Lower lobe of right lung (tissue), 2 donors: Measurements from ENCODE around the gene VASH2. TPM values are rescaled to one million over a fixed set of nuclear protein-coding genes. Genes with fewer than 3 reads are reported as not detected.

Experiments
- ATAC-seq, 2 donors: fragments of 200-7000 bp; cut with Tn5 transposase; one replicate each; pipeline ENCODE4 v1.9.1; 2020 to 2022; ENCODE audit warnings: mild to moderate bottlenecking in 2 of 2, moderate library complexity in 2 of 2
- DNase-seq: peaks from one replicate; pipeline ENCODE4 v3.0.0-alpha.2; 2020
- H3K27ac ChIP-seq: fragments of 200-600 bp; one replicate; pipeline ENCODE4 v1.8.0; 2022
- H3K27me3 ChIP-seq: fragments of 200-600 bp; one replicate; pipeline ENCODE4 v1.8.0; 2022; ENCODE audit warnings: low read depth
- H3K36me3 ChIP-seq: fragments of 200-600 bp; one replicate; pipeline ENCODE4 v1.8.0; 2022; ENCODE audit warnings: mild to moderate bottlenecking
- H3K4me1 ChIP-seq: fragments of 200-600 bp; one replicate; pipeline ENCODE4 v1.8.0; 2022
- H3K4me3 ChIP-seq: fragments of 200-600 bp; one replicate; pipeline ENCODE4 v1.8.0; 2022; ENCODE audit warnings: mild to moderate bottlenecking
- H3K9me3 ChIP-seq: fragments of 200-600 bp; one replicate; pipeline ENCODE4 v1.8.0; 2022
- CTCF ChIP-seq: fragments of 200-600 bp; IDR thresholded peaks from one replicate; pipeline ENCODE4 v1.8.0; 2022; ENCODE audit warnings: antibody characterized with exemption, mild to moderate bottlenecking
- intact Hi-C: fragments of 100-400 bp; cut with DNase I; formaldehyde crosslinking; loops from one replicate; pipeline ENCODE4 v1.11.0; 2022
- total RNA-seq: library from RNA; stranded (reverse); fragmentation: NEBNext Ultra II Directional; extraction: Animal tissue kit (Norgen Biotek cat#: 25700); gene quantifications from one replicate; pipeline ENCODE4 v1.2.1, GENCODE V29; 2021
- donor health status: DM: no; HTN: yes; CAD: no; lungs with severe emphysema.

Gene VASH2
- total RNA-seq, 1 donor from 2014 or later: 1.6 TPM

GRCh38 chr1:212937034-212937433 lies 13.3 kb upstream of the VASH2 start:
- ATAC-seq: no peak

GRCh38 chr1:212938846-212939245 lies 11.5 kb upstream of the VASH2 start:
- DNase-seq: no peak
- Histone ChIP-seq H3K4me3 (no peak overlapping the region), H3K27ac (no peak overlapping the region), H3K4me1 (no peaks in the 10 kb centered on the region), H3K27me3 (no peaks in the 10 kb centered on the region), H3K36me3 (no peaks in the 10 kb centered on the region), H3K9me3 (no peaks in the 10 kb centered on the region)
- no peak for ATAC-seq
- no peak for TF ChIP-seq CTCF
- intact Hi-C loops: no loop called here

More at GRCh38 chr1:212937034-212937433, 13.3 kb upstream of the VASH2 start:
- H3K4me1 ChIP-seq: no peaks in the 10 kb centered on the region
- DNase-seq: no peak
- intact Hi-C loops: no loop called here
- H3K4me3 ChIP-seq: no peak overlapping the region
- no peaks in the 10 kb centered on the region for H3K36me3 ChIP-seq
- H3K27ac ChIP-seq: no peak overlapping the region
- no peak for TF ChIP-seq CTCF
- no peaks in the 10 kb centered on the region for H3K27me3 ChIP-seq
- no peaks in the 10 kb centered on the region for H3K9me3 ChIP-seq

GRCh38 chr1:212941452-212941851 lies 8.9 kb upstream of the VASH2 start:
- Histone ChIP-seq H3K27ac (no peak overlapping the region), H3K4me3 (no peak overlapping the region), H3K36me3 (no peaks in the 10 kb centered on the region), H3K27me3 (no peaks in the 10 kb centered on the region), H3K4me1 (no peaks in the 10 kb centered on the region), H3K9me3 (no peaks in the 10 kb centered on the region)
- ATAC-seq (no peak), DNase-seq (no peak)
- no peak for TF ChIP-seq CTCF
- intact Hi-C loops: no loop called here

GRCh38 chr1:212942679-212943392 lies 7.5 kb upstream of the VASH2 start:
- H3K9me3 ChIP-seq: no peaks in the 10 kb centered on the region
- no peaks in the 10 kb centered on the region for H3K27me3 ChIP-seq
- H3K4me3 ChIP-seq: no peak overlapping the region
- DNase-seq (no peak), ATAC-seq (no peak)
- no peak overlapping the region for H3K27ac ChIP-seq
- intact Hi-C loops: no loop called here
- no peaks in the 10 kb centered on the region for H3K36me3 ChIP-seq
- TF ChIP-seq CTCF: no peak
- no peaks in the 10 kb centered on the region for H3K4me1 ChIP-seq

GRCh38 chr1:212943393-212943710 lies 7.0 kb upstream of the VASH2 start:
- H3K9me3 ChIP-seq: no peaks in the 10 kb centered on the region
- DNase-seq: no peak
- H3K27ac ChIP-seq: no peak overlapping the region
- H3K4me3 ChIP-seq: no peak overlapping the region
- H3K36me3 ChIP-seq: no peaks in the 10 kb centered on the region
- no peaks in the 10 kb centered on the region for H3K27me3 ChIP-seq
- no peak for ATAC-seq
- no peak for TF ChIP-seq CTCF
- intact Hi-C loops: no loop called here
- H3K4me1 ChIP-seq: no peaks in the 10 kb centered on the region
